ENCODE results near the gene CACUL1.

CACUL1 gene

GRCh38 chr10:118635674-118636402, 118.9 kb downstream of the CACUL1 start:
- no peak for DNase-seq

DNA sequence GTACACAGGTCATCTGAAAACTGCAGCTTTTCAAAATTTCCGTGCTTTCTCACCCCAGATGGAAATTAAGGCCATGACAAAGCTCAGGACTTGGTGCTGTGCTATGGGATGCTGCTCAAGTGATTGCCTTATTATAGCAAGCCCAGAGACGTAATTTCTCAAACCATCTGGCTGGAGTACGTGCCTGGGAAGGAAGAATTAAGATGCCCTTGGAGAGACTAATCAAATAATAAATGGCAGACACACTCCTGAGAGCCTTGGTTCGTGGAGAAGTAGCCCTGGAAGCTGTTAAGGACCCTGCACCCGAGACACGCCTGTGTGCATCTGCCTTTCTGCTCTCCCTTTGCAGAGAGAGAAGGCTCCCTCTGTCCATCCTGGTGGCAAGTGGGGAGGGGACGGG, 121.0 kb downstream of the CACUL1 start:
- no peak for DNase-seq

GRCh38 chr10:118629211-118629610, 125.6 kb downstream of the CACUL1 start:
- no peak for DNase-seq

DNA sequence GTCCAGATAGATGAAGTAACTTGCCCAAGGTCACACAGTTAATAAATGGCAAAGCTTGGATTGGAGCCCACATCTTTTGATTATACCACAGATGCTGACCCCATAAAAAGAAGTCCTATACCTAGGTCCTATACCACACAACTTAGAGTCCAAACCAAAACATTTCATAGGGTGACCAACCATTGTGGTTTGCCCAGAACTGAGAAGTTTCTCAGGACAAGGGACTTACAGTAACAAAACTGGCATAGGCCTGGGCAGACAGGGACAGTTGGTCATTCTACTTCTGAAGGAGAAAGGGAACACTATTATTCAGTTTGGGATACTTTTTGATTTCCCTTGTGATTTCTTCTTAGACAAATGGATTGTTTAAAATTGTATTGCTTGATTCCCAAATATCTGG, 126.4 kb downstream of the CACUL1 start:
- no peak for DNase-seq

- no peak for DNase-seq
Measured at GRCh38 chr10:118626953-118627352, 127.8 kb downstream of the CACUL1 start.
